ENCODE measurements around the gene OCEL1. TPM values are rescaled to one million over a fixed set of nuclear protein-coding genes. Genes with fewer than 3 reads are reported as not detected.
A peak's percentile ranks its signal among the peaks of the same experiment; 100 is the strongest.

OCEL1 gene
- total and polyA plus RNA-seq, 2 of the 13 experiments (the other 11 are each of a cell fraction or from before 2014, with no cell fraction given) = 10.6 to 17.2 TPM

DNA sequence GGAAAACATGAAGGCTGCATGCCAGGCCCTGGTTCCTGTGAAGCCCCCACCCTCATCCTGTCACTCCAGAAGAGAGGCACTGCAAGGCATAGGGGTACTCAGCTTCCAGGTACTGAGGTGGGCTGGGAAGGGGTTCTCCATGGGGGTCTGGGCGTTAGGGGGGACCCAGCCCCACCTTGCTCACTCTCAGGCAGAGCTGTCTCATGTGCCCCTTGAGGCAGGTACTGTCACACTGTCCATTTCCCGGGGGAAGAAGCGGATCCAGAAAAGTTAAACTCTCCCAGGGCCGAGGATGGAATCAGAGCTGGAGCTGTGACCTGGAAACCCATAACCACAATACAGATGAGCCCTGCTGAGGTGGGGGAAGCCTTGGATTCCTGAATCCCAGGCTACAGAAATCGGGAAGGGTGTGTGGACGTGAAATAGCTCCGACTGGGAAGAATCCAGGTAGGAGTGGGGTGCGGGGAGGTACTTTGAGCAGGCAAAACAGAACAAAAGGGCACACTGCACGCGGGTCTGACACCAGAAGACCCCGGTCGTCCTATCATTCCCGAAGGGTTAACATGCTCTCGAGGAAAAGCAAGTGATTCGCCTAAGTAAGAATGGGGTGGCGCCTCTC lies 11.4 kb upstream of the OCEL1 start (continued):
- TF ChIP-seq NR0B2 (CRISPR knock-in tag; IDR thresholded peaks at IDR 0.05) (no peak), HOXA9 (CRISPR knock-in tag; IDR thresholded peaks at IDR 0.05; ENCODE audit: borderline replicate concordance) (no peak), ZNF468 (CRISPR knock-in tag; IDR thresholded peaks at IDR 0.05) (no peak), RFX3 (CRISPR knock-in tag; IDR thresholded peaks at IDR 0.05) (no peak), DZIP1 (CRISPR knock-in tag; IDR thresholded peaks at IDR 0.05) (no peak), HIC2 (CRISPR knock-in tag; IDR thresholded peaks at IDR 0.05; ENCODE audit: low read depth) (0 out of 2 replicates have a peak, but pooled peaks have one; percentile 13), ZNF205 (CRISPR knock-in tag; IDR thresholded peaks at IDR 0.05) (no peak), DRAP1 (CRISPR knock-in tag; IDR thresholded peaks at IDR 0.05) (no peak), TRIM24 (CRISPR knock-in tag; IDR thresholded peaks at IDR 0.05) (no peak), HDAC1 (CRISPR knock-in tag; IDR thresholded peaks at IDR 0.05) (no peak), ZBTB42 (CRISPR knock-in tag; IDR thresholded peaks at IDR 0.05) (no peak), ZNF83 (CRISPR knock-in tag; IDR thresholded peaks at IDR 0.05; ENCODE audit: borderline replicate concordance) (no peak), ZBTB21 (CRISPR knock-in tag; IDR thresholded peaks at IDR 0.05) (0 out of 2 replicates have a peak, but pooled peaks have one; percentile 7), KAT2B (IDR thresholded peaks at IDR 0.05; ENCODE audit: borderline replicate concordance, low read depth, low read length) (no peak), ZNF354B (CRISPR knock-in tag; IDR thresholded peaks at IDR 0.05) (no peak), ZNF547 (CRISPR knock-in tag; IDR thresholded peaks at IDR 0.05) (no peak), ZNF761 (CRISPR knock-in tag; conservative IDR thresholded peaks at IDR 0.05) (no peak), ZNF749 (CRISPR knock-in tag; IDR thresholded peaks at IDR 0.05; ENCODE audit: borderline replicate concordance) (no peak), ZUFSP (CRISPR knock-in tag; IDR thresholded peaks at IDR 0.05; ENCODE audit: borderline replicate concordance) (no peak), PHB2 (IDR thresholded peaks at IDR 0.05; ENCODE audit: partially characterized antibody) (no peak)
- TF ChIP-seq, protein P1, sequence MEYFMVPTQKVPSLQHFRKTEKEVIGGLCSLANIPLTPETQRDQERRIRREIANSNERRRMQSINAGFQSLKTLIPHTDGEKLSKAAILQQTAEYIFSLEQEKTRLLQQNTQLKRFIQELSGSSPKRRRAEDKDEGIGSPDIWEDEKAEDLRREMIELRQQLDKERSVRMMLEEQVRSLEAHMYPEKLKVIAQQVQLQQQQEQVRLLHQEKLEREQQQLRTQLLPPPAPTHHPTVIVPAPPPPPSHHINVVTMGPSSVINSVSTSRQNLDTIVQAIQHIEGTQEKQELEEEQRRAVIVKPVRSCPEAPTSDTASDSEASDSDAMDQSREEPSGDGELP (IDR thresholded peaks at IDR 0.05; ENCODE audit: borderline replicate concordance, low read depth) = no peak

Data from HepG2 (cell line).